Kidney (tissue), 14 donors: Measurements from ENCODE around the gene CTSE. TPM values are rescaled to one million over a fixed set of nuclear protein-coding genes. Genes with fewer than 3 reads are reported as not detected.

Experiments used
- DNase-seq, 5 donors: peaks; one replicate each; pipeline ENCODE4 v3.0.0-alpha.2; 2013 to 2020
- FAIRE-seq: peaks from 2 replicates; lab custom pipeline; 2012; peaks lifted over from hg19 to GRCh38; lab: Jason Lieb, UNC
- H3K27ac ChIP-seq, 2 donors: one replicate each; pipeline ENCODE4 v1.7.0; 2013; ENCODE audit warnings: low read depth in 2 of 2, low read length in 2 of 2, inconsistent platforms in 1 of 2
- H3K27me3 ChIP-seq: one replicate; pipeline ENCODE4 v1.7.1; 2013; ENCODE audit warnings: low read length, inconsistent platforms; ENCODE audit not compliant: control insufficient read depth, insufficient read depth
- H3K36me3 ChIP-seq, 3 donors: one replicate each; pipeline versions ENCODE4 v1.7.0 to v1.7.1; 2013; ENCODE audit warnings: low read length in 3 of 3, control low read depth in 1 of 3, inconsistent platforms in 1 of 3; ENCODE audit not compliant: insufficient read depth in 3 of 3, control insufficient read depth in 2 of 3
- H3K4me1 ChIP-seq, 3 donors: one replicate each; pipeline versions ENCODE4 v1.7.0 to v1.7.1; 2013; ENCODE audit warnings: low read length in 3 of 3, inconsistent platforms in 1 of 3, low read depth in 1 of 3; ENCODE audit not compliant: control insufficient read depth in 2 of 3, insufficient read depth in 2 of 3
- H3K4me3 ChIP-seq, 3 donors: one replicate each; pipeline versions ENCODE4 v1.7.0 to v1.8.1; 2013; ENCODE audit warnings: low read length in 3 of 3, control low read depth in 1 of 3, inconsistent platforms in 1 of 3
- H3K9ac ChIP-seq, 3 donors: one replicate each; pipeline versions ENCODE4 v1.7.0 to v1.7.1; 2013; ENCODE audit warnings: low read length in 3 of 3, control low read depth in 1 of 3, inconsistent platforms in 1 of 3
- H3K9me3 ChIP-seq, 3 donors: one replicate each; pipeline versions ENCODE4 v1.7.0 to v1.7.1; 2013; ENCODE audit warnings: low read length in 3 of 3, control low read depth in 1 of 3, inconsistent platforms in 1 of 3; ENCODE audit not compliant: control insufficient read depth in 2 of 3, insufficient read depth in 1 of 3
- intact Hi-C: fragments of 100-400 bp; cut with DNase I; formaldehyde crosslinking; loops from one replicate; pipeline ENCODE4 v1.11.1; 2022
- polyA plus RNA-seq: library from polyadenylated mRNA; stranded (reverse); fragments of 350-450 nt; fragmentation: Illumina TruSeq; extraction: RNeasy Lipid Tissue Mini Kit (QIAGEN cat#74804); gene quantifications from one replicate; pipeline ENCODE4 v1.2.3, GENCODE V29; 2014; ENCODE audit warnings: low read depth, low replicate concordance; ENCODE audit not compliant: insufficient read depth
- total RNA-seq: library from RNA; stranded (reverse); fragmentation: NEBNext Ultra II Directional; extraction: Animal tissue kit (Norgen Biotek cat#: 25700); gene quantifications from one replicate; pipeline ENCODE4 v1.2.1, GENCODE V29; 2021
- TF ChIP-seq, protein P1 (sequence below): IDR thresholded peaks from 3 replicates; pipeline ENCODE4 v1.5.1; 2012; ENCODE audit warnings: mild to moderate bottlenecking, moderate library complexity, borderline replicate concordance; ENCODE audit not compliant: insufficient read depth; ENCODE audit errors: extremely low read depth
- donor health status: control.
- donor health status: control.
- donor health status: control.
- donor health status: control.
- donor health status: control.
- donor health status: DM: yes; HTN: yes; CAD: no.
- donor health status: Normal renal cell carcinoma (clear cell type).

The CTSE gene
- total and polyA plus RNA-seq, 2 donors from 2014 or later = 1.6 TPM; not detected in 1

DNA sequence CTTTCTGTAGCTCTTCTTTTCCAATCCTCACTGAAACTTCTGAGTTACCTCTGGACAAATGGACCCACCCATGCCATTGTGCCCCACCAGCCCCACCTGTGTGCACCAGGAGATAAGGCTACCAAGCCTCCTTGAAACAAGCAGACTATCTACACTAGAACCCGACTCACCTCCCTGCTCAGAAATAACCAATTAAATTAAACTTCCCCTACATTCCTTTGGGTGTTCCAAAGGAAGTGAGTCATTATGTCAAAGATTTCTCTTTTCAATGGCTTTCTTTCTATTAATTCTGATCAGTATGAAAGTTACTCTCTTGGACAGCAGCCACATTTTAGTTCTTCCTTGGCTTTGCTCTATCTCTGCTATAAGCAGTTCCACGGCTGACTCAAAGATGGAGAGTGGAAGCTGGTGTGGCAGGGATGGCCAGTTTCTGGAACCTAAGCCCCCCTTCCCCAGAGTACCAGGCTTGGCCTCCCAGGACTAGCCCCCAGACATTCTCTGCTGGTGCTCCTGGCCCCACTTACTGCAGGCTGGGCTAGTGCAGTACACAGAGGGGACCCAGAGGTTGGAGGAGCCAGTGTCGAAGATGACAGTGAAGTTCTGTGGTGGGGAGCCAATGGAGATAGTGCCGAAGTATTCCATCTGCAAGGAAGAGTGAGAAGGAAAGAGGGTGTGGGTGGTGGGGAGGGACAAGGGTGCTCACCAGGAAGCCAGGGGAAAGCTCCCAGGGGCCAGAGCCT lies 1.9 kb downstream of the CTSE start:
- no peak for DNase-seq
- Histone ChIP-seq H3K9ac (no peak overlapping the region), H3K36me3 (no peaks in the 10 kb centered on the region), H3K27me3 (no peaks in the 10 kb centered on the region), H3K9me3 (no peaks in the 10 kb centered on the region), H3K27ac (no peak overlapping the region), H3K4me1 (no peaks in the 10 kb centered on the region), H3K4me3 (no peak overlapping the region)
- TF ChIP-seq, protein P1, sequence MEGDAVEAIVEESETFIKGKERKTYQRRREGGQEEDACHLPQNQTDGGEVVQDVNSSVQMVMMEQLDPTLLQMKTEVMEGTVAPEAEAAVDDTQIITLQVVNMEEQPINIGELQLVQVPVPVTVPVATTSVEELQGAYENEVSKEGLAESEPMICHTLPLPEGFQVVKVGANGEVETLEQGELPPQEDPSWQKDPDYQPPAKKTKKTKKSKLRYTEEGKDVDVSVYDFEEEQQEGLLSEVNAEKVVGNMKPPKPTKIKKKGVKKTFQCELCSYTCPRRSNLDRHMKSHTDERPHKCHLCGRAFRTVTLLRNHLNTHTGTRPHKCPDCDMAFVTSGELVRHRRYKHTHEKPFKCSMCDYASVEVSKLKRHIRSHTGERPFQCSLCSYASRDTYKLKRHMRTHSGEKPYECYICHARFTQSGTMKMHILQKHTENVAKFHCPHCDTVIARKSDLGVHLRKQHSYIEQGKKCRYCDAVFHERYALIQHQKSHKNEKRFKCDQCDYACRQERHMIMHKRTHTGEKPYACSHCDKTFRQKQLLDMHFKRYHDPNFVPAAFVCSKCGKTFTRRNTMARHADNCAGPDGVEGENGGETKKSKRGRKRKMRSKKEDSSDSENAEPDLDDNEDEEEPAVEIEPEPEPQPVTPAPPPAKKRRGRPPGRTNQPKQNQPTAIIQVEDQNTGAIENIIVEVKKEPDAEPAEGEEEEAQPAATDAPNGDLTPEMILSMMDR = no peak
- FAIRE-seq = no peak
- intact Hi-C loops = no loop called here

DNA sequence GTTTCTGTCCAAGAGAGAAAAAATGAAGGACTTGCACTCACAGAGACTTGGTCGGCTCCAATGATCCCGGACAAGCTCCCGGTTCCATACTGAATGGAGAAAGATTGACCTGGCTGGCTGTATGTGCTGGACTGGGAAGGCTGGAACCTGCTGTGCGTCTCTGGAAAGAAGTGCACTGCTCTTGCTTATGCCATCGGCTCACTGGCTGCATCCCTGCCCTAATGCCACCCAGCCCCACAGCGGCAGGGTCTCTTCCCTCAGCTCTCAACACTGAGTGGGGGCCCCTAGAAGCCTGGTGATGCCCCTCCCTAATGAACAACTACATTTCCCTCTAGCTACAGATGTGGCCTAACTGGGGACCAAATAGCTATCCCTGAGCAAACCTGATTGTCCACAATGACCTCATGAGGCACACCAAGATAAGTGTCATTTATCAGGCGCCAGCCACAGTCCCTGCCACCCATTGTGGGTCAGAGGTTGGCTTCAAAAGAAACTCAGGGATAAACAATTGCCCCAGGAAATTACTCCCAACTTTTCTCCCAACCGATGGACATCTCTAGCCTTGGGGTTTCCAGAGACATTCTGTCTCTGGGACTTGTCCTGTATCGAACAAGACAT lies 2.6 kb downstream of the CTSE start:
- TF ChIP-seq, protein P1 = no peak
- Histone ChIP-seq H3K27me3 (no peaks in the 10 kb centered on the region), H3K9ac (no peak overlapping the region), H3K36me3 (no peaks in the 10 kb centered on the region), H3K4me1 (no peaks in the 10 kb centered on the region), H3K9me3 (no peaks in the 10 kb centered on the region), H3K4me3 (no peak overlapping the region), H3K27ac (no peak overlapping the region)
- no peak for FAIRE-seq
- no peak for DNase-seq
- intact Hi-C loops = no loop called here

DNA sequence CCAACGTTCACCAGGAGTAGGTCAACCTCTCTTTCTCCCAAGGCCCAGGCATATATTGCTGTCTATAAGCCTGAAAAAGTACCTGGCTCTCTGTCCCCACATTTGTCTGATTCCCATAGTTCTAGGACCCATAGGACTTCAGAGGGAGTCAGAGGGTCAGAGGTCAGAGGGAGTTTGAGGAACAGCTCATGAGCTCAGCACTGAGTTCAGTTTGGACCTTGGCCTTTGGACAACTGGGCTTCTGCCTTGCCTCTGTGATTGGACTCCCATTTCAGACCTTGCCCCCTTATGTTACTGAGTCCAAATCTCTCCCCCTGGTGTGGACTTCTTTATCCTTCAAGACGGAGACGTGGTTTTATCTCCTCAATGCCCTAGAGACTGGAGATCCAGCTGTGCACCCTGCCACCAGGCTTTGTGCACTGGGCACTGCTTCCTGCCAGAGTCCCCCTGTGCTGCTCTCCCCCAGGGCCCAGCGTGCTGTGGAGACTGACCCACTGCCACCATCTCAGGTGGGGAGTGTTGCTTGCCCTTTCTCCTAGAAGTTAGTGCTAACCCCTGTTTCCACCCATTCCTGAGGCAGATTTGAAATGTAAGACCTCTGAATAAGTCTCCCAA lies 3.2 kb downstream of the CTSE start:
- intact Hi-C loops = no loop called here

More for the DNA sequence above, 3.2 kb downstream of the CTSE start:
- DNase-seq (no peak), FAIRE-seq (no peak)
- Histone ChIP-seq H3K9me3 (no peaks in the 10 kb centered on the region), H3K9ac (no peak overlapping the region), H3K4me3 (no peak overlapping the region), H3K4me1 (no peaks in the 10 kb centered on the region), H3K36me3 (no peaks in the 10 kb centered on the region), H3K27ac (no peak overlapping the region), H3K27me3 (no peaks in the 10 kb centered on the region)
- TF ChIP-seq, protein P1 = no peak
